GM23248 (cell line): Measurements from ENCODE around the gene GTF2F2.

Experiments used
- EZH2 ChIP-seq: fragments of 200-600 bp; sonication (generic); IDR thresholded peaks from 2 replicates; pipeline ENCODE4 v1.6.1; 2018; ENCODE audit warnings: antibody characterized with exemption, mild to moderate bottlenecking; ENCODE audit not compliant: insufficient read depth, poor library complexity, severe bottlenecking
- EZH2phosphoT487 ChIP-seq: fragments of 200-600 bp; sonication (generic); IDR thresholded peaks from 2 replicates; pipeline ENCODE4 v1.6.1; 2018; ENCODE audit warnings: antibody characterized with exemption, moderate library complexity, mild to moderate bottlenecking, low read depth; ENCODE audit not compliant: insufficient read depth

DNA sequence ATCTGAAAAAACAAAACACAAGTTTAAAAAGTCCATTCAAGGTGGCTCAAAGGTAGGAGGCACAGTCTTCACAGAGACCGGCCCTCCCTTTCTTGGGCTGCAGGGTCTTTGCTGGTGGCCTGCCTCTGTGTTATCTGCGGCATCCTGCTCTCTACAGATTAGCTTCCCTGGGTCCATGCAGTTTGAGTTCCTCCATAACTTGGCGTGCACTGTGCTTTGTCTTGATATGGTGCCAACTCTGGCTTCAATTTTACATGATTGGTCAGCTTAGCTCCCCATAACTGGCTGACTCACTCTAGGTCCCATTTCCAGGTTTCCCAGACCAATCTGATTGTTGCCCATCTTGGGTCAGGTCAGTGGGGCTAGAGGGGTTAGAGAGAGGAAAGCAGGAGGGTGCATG is 178.9 kb downstream of the GTF2F2 start:
- TF ChIP-seq EZH2 (no peak), EZH2phosphoT487 (no peak)
